ENCODE measurements around the gene CD70.
"Not testable (repeated sequence)": the region's sequence is repeated elsewhere in the genome, so short reads cannot be mapped to it uniquely, and the experiment has no call there.

CD70 gene

DNA sequence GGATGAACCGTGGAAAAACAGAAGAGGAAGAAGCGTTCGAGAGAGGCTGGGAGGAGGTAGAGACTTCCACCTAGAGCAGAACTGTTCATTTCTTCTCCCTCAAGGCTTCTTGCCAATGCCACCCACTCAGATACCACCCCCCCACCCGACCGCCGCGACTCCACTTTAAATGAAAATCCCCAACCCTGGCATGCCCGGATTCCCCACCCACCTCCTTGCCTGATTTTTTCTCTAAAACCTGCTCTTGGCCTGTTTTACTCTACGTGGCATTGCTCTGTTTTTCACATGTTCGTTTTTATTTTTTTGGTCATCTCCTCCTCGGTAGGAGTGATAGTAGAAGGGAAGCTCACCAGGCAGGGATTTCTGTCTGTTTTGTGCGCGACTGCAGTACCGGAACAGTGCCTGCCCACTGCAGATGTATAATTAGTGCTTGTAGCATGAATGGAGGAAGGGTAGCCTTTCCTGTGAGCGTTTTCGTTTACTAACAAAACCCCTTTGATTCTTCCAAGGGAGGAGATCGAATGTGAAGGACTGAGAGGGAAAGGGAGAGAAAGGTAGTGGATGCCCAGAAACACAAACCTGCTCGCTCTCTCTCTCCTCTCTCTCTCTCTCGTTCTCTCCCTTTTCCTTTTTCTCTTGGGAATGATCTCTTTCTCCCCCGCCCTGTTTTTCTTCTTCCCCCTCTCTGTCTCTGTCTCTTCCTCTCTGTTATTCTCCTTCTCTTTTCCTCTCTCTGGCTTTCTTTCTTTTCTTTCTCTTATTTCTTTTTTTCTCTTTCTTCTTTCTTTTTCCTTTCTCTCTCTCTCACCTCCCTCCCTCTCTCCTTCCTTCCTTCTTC lies 2.2 kb downstream of the CD70 start:
- DNase-seq (ENCODE audit: low read depth), result no peak
- H3K4me3 ChIP-seq (ENCODE audit: low read depth, low read length), result no peak overlapping the region
- TF ChIP-seq, protein P1, sequence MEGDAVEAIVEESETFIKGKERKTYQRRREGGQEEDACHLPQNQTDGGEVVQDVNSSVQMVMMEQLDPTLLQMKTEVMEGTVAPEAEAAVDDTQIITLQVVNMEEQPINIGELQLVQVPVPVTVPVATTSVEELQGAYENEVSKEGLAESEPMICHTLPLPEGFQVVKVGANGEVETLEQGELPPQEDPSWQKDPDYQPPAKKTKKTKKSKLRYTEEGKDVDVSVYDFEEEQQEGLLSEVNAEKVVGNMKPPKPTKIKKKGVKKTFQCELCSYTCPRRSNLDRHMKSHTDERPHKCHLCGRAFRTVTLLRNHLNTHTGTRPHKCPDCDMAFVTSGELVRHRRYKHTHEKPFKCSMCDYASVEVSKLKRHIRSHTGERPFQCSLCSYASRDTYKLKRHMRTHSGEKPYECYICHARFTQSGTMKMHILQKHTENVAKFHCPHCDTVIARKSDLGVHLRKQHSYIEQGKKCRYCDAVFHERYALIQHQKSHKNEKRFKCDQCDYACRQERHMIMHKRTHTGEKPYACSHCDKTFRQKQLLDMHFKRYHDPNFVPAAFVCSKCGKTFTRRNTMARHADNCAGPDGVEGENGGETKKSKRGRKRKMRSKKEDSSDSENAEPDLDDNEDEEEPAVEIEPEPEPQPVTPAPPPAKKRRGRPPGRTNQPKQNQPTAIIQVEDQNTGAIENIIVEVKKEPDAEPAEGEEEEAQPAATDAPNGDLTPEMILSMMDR (conservative IDR thresholded peaks at IDR 0.05; ENCODE audit: low read depth, low read length), result no peak

DNA sequence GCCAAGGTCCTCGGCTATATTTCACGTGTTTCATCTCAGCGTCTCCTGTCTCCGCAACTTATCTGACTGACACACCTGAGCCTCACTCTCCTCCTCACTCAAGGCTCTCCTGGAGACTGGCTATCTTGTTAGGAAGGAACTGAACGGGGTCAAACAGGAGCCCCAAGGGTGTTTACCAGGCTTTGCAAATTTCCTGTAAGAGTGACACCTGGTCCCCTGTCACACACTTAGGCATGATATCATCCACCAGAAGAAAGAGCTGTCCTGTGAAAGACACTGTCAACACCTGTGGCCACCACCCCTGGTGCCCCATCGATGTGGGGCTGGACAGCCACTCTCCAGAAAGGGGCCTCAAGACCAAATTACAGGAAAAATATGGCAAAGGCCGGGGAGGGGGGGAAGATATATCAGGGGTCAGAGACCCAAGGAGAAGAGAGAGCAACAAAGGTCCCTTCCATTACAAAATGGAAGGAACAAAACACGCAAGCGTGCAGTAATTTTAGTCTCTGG lies 2.9 kb downstream of the CD70 start:
- H3K4me3 ChIP-seq (ENCODE audit: low read depth, low read length), result no peak overlapping the region
- TF ChIP-seq, protein P1 (conservative IDR thresholded peaks at IDR 0.05; ENCODE audit: low read depth, low read length), result no peak
- DNase-seq (ENCODE audit: low read depth), result no peak

DNA sequence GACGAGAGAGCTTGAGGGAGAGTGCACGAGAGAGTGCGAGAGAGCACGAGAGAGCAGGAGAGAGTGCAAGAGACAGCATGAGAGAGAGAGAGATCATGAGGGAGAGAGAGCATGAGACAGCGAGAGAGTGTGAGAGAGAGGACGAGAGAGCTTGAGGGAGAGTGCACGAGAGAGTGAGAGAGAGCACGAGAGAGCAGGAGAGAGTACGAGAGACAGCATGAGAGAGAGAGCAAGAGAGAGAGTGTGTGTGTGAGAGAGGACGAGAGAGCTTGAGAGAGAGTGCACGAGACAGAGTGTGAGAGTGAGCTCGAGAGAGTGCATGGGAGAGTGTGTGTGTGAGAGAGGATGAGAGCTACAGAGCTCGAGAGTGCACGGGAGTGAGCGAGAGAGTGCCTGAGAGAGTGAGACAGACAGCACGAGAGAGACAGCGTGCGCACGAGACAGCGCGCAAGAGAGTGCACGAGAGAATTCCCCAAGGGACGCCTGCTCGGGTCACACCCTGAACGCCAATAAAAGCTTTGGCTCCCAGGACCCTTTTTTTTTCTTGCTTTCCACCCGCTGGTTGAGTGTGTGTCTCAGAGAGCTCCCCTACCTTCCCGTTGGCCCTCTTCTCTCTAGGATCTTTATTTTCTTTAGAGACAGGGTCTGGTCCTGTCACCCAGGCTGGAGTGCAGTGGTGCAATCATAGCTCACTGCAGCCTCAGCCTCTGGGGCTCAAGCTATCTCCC lies 3.7 kb downstream of the CD70 start:
- no peak overlapping the region for H3K4me3 ChIP-seq (ENCODE audit: low read depth, low read length)
- TF ChIP-seq, protein P1 (conservative IDR thresholded peaks at IDR 0.05; ENCODE audit: low read depth, low read length), result no peak
- no peak for DNase-seq (ENCODE audit: low read depth)

DNA sequence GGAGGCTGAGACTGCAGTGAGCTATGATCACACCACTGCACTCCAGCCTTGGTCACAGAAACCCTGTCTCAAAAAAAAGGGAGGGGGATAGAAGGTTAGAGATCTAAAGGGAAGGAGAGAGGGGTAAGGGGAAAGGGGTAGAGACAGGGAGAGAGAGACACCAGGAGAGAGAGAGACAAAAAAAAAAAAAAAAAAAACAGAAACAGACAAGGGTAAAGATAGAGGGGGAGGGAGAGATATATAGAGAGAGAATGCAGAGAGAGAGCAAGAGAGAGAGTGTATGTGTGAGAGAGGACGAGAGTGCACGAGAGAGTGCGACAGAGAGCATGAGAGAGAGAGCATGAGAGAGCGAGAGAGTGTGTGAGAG lies 4.2 kb downstream of the CD70 start:
- DNase-seq (ENCODE audit: low read depth), result no peak
- no peak overlapping the region for H3K4me3 ChIP-seq (ENCODE audit: low read depth, low read length)
- TF ChIP-seq, protein P1 (conservative IDR thresholded peaks at IDR 0.05; ENCODE audit: low read depth, low read length), result no peak

DNA sequence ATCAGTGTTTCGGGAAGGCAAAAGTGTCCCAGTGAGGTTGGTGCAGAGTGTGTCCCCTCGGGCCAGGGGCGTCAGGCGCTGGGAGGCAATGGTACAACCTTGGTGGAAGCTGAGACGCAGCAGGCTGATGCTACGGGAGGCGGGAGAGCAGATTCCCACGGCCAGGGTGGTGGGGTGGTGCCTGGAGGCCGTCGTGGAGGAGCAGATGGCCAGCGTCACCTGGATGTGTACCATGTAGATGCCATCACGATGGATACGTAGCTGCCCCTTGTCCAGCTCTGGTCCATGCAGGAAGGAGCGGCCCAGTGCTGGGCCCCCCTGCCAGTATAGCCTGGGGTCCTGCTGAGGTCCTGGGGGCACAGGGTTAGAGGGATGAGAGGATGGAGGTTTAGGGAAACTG lies 4.9 kb downstream of the CD70 start:
- TF ChIP-seq, protein P1 (conservative IDR thresholded peaks at IDR 0.05; ENCODE audit: low read depth, low read length), result no peak
- H3K4me3 ChIP-seq (ENCODE audit: low read depth, low read length), result no peak overlapping the region
- no peak for DNase-seq (ENCODE audit: low read depth)

DNA sequence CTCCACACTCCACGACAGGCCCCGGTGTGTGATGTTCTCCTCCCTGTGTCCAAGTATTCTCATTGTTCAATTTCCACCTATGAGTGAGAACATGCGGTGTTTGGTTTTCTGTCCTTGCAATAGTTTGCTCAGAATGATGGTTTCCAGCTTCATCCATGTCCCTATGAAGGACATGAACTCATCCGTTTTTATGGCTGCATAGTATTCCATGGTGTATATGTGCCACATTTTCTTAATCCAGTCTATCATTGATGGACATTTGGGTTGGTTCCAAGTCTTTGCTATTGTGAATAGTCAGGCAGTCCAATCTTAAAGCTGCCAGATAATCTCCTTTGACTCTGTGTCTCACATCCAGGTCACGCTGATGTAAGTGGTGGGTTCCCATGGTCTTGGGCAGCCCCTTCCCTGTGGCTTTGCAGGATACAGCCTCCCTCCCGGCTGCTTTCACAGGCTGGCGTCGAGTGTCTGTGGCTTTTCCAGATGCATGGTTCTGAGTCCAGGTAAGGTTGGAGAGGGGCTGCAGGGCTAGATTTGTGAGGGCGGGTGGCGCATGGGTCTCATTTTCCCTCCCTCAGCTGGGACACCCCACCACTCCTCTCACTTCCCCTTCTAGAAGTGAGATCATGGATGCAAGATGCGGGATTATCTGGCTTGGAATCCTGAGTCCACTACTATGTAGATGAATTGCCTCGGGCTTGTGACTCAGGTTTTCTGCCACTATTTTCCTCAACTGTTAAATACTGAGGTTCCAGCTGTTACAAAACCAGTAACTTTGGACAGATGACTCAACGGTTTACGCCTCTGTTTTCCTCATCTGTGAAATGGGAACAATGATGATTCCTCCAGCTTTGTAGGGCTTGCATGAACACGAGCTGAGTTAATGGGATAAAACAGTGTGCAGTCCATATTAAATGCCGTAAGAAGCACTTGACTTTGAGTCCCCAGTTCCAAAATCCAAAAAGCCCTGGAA lies 8.2 kb downstream of the CD70 start:
- H3K4me3 ChIP-seq (ENCODE audit: low read depth, low read length); DNase-seq (ENCODE audit: low read depth): not testable (repeated sequence)

DNA sequence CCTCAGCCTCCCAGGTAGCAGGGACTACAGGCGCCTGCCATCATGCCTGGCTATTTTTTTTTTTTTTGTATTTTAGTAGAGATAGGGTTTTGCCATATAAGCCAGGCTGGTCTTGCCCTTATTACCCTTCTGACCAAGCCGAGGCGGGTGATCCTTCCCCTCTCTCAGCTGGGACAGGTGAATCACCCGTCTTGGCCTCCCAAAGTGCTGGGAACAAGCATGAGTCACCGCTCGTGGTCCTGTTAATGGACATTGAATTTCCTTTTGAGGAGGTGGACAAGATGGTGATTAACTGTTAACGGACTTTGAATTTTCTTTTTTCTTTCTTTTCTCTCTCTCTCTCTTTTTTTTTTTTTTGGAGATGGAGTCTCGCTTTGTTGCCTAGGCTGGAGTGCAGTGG lies 10.6 kb downstream of the CD70 start:
- DNase-seq (ENCODE audit: low read depth), result no peak
- H3K4me3 ChIP-seq (ENCODE audit: low read depth, low read length), result no peak overlapping the region
- TF ChIP-seq, protein P1 (conservative IDR thresholded peaks at IDR 0.05; ENCODE audit: low read depth, low read length), result no peak

Measured in choroid plexus epithelial cell (primary cell).